Stomach smooth muscle (tissue), 2 donors: ENCODE results near the gene TENT5C.

Experiments used
- H3K27ac ChIP-seq: one replicate; pipeline ENCODE4 v1.7.0; 2013; ENCODE audit warnings: mild to moderate bottlenecking, low read length, inconsistent platforms
- H3K27me3 ChIP-seq, 2 donors: one replicate each; pipeline ENCODE4 v1.7.0; 2013; ENCODE audit warnings: low read length in 2 of 2; ENCODE audit not compliant: insufficient read depth in 2 of 2, control insufficient read depth in 1 of 2
- H3K36me3 ChIP-seq, 2 donors: one replicate each; pipeline ENCODE4 v1.7.0; 2013; ENCODE audit warnings: low read length in 2 of 2; ENCODE audit not compliant: control insufficient read depth in 2 of 2, insufficient read depth in 2 of 2
- H3K4me1 ChIP-seq: one replicate; pipeline ENCODE4 v1.7.0; 2013; ENCODE audit warnings: low read length; ENCODE audit not compliant: control insufficient read depth, insufficient read depth
- H3K4me3 ChIP-seq, 2 donors: one replicate each; pipeline ENCODE4 v1.7.0; 2013; ENCODE audit warnings: low read length in 2 of 2
- H3K9ac ChIP-seq, 2 donors: one replicate each; pipeline ENCODE4 v1.7.0; 2013; ENCODE audit warnings: low read length in 2 of 2, mild to moderate bottlenecking in 1 of 2
- H3K9me3 ChIP-seq, 2 donors: one replicate each; pipeline ENCODE4 v1.7.0; 2013; ENCODE audit warnings: low read length in 2 of 2; ENCODE audit not compliant: control insufficient read depth in 2 of 2
- donor health status: healthy.
- donor health status: Pancreatic carcinoma.

TENT5C gene

DNA sequence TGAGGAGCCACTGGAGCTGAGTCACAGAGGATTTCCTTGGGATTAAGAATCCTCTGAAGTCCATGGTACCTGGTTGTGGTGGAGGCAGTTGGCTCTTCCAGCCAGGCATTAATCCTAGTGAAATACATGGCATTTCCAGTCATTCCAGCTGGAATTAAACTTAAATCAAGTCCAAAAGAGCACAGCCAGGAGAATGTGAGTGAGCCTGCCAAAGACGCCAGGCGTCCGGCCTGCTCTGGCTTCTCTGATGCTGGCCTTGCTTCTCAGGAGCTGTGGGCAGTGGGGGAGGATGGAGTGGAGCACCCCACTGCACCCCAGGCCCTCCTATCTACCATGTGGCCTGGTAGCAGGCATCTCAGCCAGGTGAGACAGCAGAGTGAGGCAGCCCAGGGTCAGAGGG is 23.4 kb upstream of the TENT5C start:
- no peaks in the 10 kb centered on the region for H3K36me3 ChIP-seq

GRCh38 chr1:117583247-117583646 is 22.6 kb upstream of the TENT5C start:
- Histone ChIP-seq H3K4me3 (no peak overlapping the region), H3K4me1 (no peaks in the 10 kb centered on the region), H3K27me3 (no peaks in the 10 kb centered on the region), H3K9me3 (no peaks in the 10 kb centered on the region), H3K9ac (no peak overlapping the region), H3K36me3 (no peaks in the 10 kb centered on the region), H3K27ac (no peak overlapping the region)

More for the DNA sequence above, 23.4 kb upstream of the TENT5C start:
- Histone ChIP-seq H3K4me3 (no peak overlapping the region), H3K27ac (no peak overlapping the region), H3K9ac (no peak overlapping the region), H3K27me3 (no peaks in the 10 kb centered on the region), H3K4me1 (no peaks in the 10 kb centered on the region), H3K9me3 (no peaks in the 10 kb centered on the region)

- no peaks in the 10 kb centered on the region for H3K36me3 ChIP-seq
- H3K9ac ChIP-seq, result no peak overlapping the region
- no peak overlapping the region for H3K27ac ChIP-seq
- H3K4me1 ChIP-seq, result no peaks in the 10 kb centered on the region
- no peaks in the 10 kb centered on the region for H3K27me3 ChIP-seq
- no peaks in the 10 kb centered on the region for H3K9me3 ChIP-seq
- no peak overlapping the region for H3K4me3 ChIP-seq
These were observed 21.7 kb upstream of the TENT5C start for GRCh38 chr1:117584181-117584580.

GRCh38 chr1:117585086-117585485 is 20.8 kb upstream of the TENT5C start:
- no peak overlapping the region for H3K27ac ChIP-seq
- no peak overlapping the region for H3K4me3 ChIP-seq
- no peak overlapping the region for H3K9ac ChIP-seq
- H3K36me3 ChIP-seq, result no peaks in the 10 kb centered on the region
- H3K9me3 ChIP-seq, result no peaks in the 10 kb centered on the region
- no peaks in the 10 kb centered on the region for H3K4me1 ChIP-seq
- no peaks in the 10 kb centered on the region for H3K27me3 ChIP-seq

GRCh38 chr1:117586337-117586736 is 19.5 kb upstream of the TENT5C start:
- Histone ChIP-seq H3K27me3 (no peaks in the 10 kb centered on the region), H3K27ac (no peak overlapping the region), H3K9ac (no peak overlapping the region), H3K4me1 (no peaks in the 10 kb centered on the region), H3K4me3 (no peak overlapping the region), H3K36me3 (no peaks in the 10 kb centered on the region), H3K9me3 (no peaks in the 10 kb centered on the region)

DNA sequence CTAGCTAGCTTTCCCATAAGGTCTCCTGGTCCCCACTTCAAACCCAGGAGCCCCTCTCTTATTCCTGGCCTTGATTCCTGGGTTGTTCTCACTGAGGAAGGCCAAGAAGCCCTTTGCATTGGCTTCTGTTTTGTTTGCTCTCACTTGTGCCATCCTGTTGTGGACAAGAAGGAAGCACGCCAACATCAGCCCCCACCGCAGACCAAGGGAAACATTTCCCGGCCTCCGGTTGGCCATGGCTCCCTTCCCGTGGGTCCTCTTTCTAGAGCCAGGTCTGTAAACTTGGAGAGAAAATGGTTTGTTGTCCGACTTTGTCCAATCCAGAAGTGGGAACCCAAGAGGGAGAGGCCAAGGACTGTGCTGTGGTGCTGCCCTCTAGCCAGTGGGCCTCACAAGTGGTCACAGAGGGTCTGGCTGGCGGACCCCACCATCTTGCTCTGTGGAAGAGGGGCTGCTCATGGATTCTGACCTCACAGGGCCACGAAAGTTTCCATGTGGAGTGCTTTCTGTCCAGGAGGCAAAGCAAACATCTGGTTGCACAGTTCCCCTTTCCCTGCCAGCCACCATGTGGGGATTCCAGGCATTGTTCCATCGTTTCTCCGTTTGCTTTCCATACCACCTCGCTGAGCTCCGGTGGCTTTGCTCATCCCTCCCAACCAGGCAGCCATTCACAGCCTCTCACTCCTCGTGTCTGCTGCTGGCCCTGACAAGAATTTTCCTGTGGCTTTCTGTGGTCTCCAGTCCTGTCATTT is 18.9 kb upstream of the TENT5C start:
- Histone ChIP-seq H3K27me3 (no peaks in the 10 kb centered on the region), H3K27ac (no peak overlapping the region), H3K36me3 (no peaks in the 10 kb centered on the region), H3K9me3 (no peaks in the 10 kb centered on the region), H3K4me1 (no peaks in the 10 kb centered on the region), H3K9ac (no peak overlapping the region), H3K4me3 (no peak overlapping the region)

DNA sequence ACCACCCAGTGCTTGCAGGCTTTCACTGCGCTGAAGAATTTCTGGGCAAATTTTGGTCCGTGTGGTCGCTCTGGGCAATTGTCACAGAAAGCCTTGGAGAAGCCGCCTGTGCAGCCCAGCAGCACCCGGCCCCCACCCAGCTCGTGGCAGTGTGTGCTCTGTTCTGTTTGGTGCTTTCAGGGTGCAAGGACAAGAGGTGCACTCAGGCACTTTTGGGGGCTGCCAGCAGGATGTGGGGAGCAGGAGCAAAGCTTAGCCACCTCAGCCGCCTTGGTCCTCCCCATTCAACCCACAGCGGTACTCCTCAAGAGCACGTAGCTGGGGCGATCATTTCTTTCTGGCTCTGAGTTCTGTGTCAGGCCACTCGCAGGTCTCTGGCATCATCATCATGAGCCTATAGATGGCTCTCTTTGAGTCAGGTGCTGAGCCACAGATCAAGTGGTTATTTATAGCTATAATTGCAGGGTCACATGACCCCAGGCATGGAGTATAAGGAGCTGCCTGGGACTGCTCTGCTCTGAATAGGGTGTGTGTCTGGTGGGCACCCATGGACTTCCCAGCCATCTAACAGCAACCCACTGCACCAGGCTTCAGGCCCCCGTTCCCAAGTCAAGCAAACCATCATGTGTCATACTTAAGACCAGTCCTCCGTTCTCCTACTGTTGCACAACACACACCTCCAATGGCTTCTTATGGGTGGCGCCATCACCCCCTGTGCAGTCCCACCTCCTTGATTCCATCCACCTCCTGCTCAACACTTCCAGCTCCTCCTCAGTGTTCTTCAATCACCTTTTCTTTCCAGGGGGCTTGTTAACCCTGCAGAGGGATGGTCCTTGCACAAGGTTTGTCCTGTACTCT is 18.1 kb upstream of the TENT5C start:
- Histone ChIP-seq H3K4me3 (no peak overlapping the region), H3K27ac (no peak overlapping the region), H3K27me3 (no peaks in the 10 kb centered on the region), H3K9me3 (no peaks in the 10 kb centered on the region), H3K9ac (no peak overlapping the region), H3K4me1 (no peaks in the 10 kb centered on the region), H3K36me3 (no peaks in the 10 kb centered on the region)

DNA sequence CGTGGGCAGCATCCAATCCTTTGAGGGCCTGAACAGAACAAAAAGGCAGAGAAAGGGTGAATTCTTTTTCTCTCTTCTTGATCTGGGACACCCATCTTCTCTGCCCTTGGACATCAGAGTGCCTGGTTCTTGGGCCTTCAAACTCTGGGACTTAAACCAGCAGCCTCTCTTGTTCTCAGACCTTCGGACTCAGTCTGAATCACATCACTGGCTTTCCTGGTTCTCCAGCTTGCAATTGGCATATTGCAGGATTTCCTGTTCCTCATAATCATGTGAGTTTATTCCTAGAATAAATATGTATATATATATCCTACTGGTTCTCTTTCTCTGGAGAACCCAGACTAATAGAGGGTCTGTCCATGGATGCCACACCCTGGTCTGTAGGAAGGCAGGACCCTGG is 16.3 kb upstream of the TENT5C start:
- Histone ChIP-seq H3K27ac (no peak overlapping the region), H3K36me3 (no peaks in the 10 kb centered on the region), H3K4me1 (no peaks in the 10 kb centered on the region), H3K9me3 (no peaks in the 10 kb centered on the region), H3K27me3 (no peaks in the 10 kb centered on the region), H3K9ac (no peak overlapping the region), H3K4me3 (no peak overlapping the region)

GRCh38 chr1:117590273-117590925 is 15.4 kb upstream of the TENT5C start:
- no peak overlapping the region for H3K27ac ChIP-seq
- no peaks in the 10 kb centered on the region for H3K4me1 ChIP-seq
- H3K4me3 ChIP-seq, result no peak overlapping the region
- no peaks in the 10 kb centered on the region for H3K9me3 ChIP-seq
- no peaks in the 10 kb centered on the region for H3K27me3 ChIP-seq
- H3K9ac ChIP-seq, result no peak overlapping the region
- H3K36me3 ChIP-seq, result no peaks in the 10 kb centered on the region

GRCh38 chr1:117591252-117591651 is 14.6 kb upstream of the TENT5C start:
- Histone ChIP-seq H3K27ac (no peak overlapping the region), H3K4me1 (no peaks in the 10 kb centered on the region), H3K9me3 (no peaks in the 10 kb centered on the region), H3K4me3 (no peak overlapping the region), H3K9ac (no peak overlapping the region), H3K27me3 (no peaks in the 10 kb centered on the region), H3K36me3 (no peaks in the 10 kb centered on the region)
